ENCODE data around the gene STK16.

Gene STK16

GRCh38 chr2:219280651-219281050 is 35.4 kb downstream of the STK16 start:
- Histone ChIP-seq H3K4me3 (ENCODE audit: low read length) (no peak overlapping the region), H2BK15ac (replicated peaks; ENCODE audit: low read depth) (no peak overlapping the region), H3K79me2 (ENCODE audit: control insufficient read depth, insufficient read depth, low read length) (no peaks in the 10 kb centered on the region), H3K4me2 (ENCODE audit: low read length) (no peak overlapping the region), H3K79me1 (ENCODE audit: low read length) (no peaks in the 10 kb centered on the region), H3K9ac (ENCODE audit: low read length) (peak overlapping the region; percentile 74), H3K27ac (ENCODE audit: low read depth, low read length) (peak overlapping the region; percentile 99), H2BK120ac (ENCODE audit: low read depth, low read length) (peak overlapping the region; percentile 19), H3K4ac (ENCODE audit: low read depth, low read length) (no peak overlapping the region), H4K8ac (ENCODE audit: low read depth, low read length) (no peak overlapping the region), H3K23ac (ENCODE audit: low read length) (no peak overlapping the region), H3K27me3 (ENCODE audit: insufficient read depth, low read length, poor library complexity) (no peaks in the 10 kb centered on the region), H3K4me1 (ENCODE audit: control insufficient read depth, low read depth, low read length) (peaks cover 21% of the 10 kb centered on the region), H2AK5ac (ENCODE audit: low read length) (peak overlapping the region; percentile 2), H4K5ac (ENCODE audit: low read length) (no peak overlapping the region), H3K36me3 (ENCODE audit: control insufficient read depth, insufficient read depth, low read length) (no peaks in the 10 kb centered on the region), H3K56ac (ENCODE audit: low read length) (peak overlapping the region; percentile 87), H2BK5ac (ENCODE audit: low read length) (peak overlapping the region; percentile 28), H3K18ac (ENCODE audit: low read length) (peak overlapping the region; percentile 88)
- DNase-seq: no peak
- WGBS (ENCODE audit: extremely low coverage, insufficient coverage, low lambda C conversion rate): no CpG with 5 or more reads among the region's 4 CpGs

- H2BK15ac ChIP-seq (replicated peaks; ENCODE audit: low read depth): no peak overlapping the region
- H3K4ac ChIP-seq (ENCODE audit: low read depth, low read length): peak overlapping the region; percentile 40
- no peaks in the 10 kb centered on the region for H3K79me1 ChIP-seq (ENCODE audit: low read length)
- H4K5ac ChIP-seq (ENCODE audit: low read length): no peak overlapping the region
- H3K27me3 ChIP-seq (ENCODE audit: insufficient read depth, low read length, poor library complexity): no peaks in the 10 kb centered on the region
- H2AK5ac ChIP-seq (ENCODE audit: low read length): no peak overlapping the region
- peak; percentile 31 for DNase-seq
- H3K9ac ChIP-seq (ENCODE audit: low read length): no peak overlapping the region
- no peaks in the 10 kb centered on the region for H3K36me3 ChIP-seq (ENCODE audit: control insufficient read depth, insufficient read depth, low read length)
- H2BK120ac ChIP-seq (ENCODE audit: low read depth, low read length): no peak overlapping the region
- H2BK5ac ChIP-seq (ENCODE audit: low read length): no peak overlapping the region
- H3K18ac ChIP-seq (ENCODE audit: low read length): no peak overlapping the region
- no peak overlapping the region for H4K8ac ChIP-seq (ENCODE audit: low read depth, low read length)
- H3K4me3 ChIP-seq (ENCODE audit: low read length): no peak overlapping the region
- peaks cover 24% of the 10 kb centered on the region for H3K4me1 ChIP-seq (ENCODE audit: control insufficient read depth, low read depth, low read length)
- H3K56ac ChIP-seq (ENCODE audit: low read length): peak overlapping the region; percentile 3
- WGBS (ENCODE audit: extremely low coverage, insufficient coverage, low lambda C conversion rate): no CpG with 5 or more reads among the region's 8 CpGs
- H3K79me2 ChIP-seq (ENCODE audit: control insufficient read depth, insufficient read depth, low read length): no peaks in the 10 kb centered on the region
- no peak overlapping the region for H3K23ac ChIP-seq (ENCODE audit: low read length)
- H3K27ac ChIP-seq (ENCODE audit: low read depth, low read length): no peak overlapping the region
- H3K4me2 ChIP-seq (ENCODE audit: low read length): no peak overlapping the region
Measured at GRCh38 chr2:219281588-219281987, 36.3 kb downstream of the STK16 start.

- peaks cover 24% of the 10 kb centered on the region for H3K4me1 ChIP-seq (ENCODE audit: control insufficient read depth, low read depth, low read length)
- no peak for DNase-seq
- H3K27me3 ChIP-seq (ENCODE audit: insufficient read depth, low read length, poor library complexity): no peaks in the 10 kb centered on the region
- H4K8ac ChIP-seq (ENCODE audit: low read depth, low read length): no peak overlapping the region
- H2BK15ac ChIP-seq (replicated peaks; ENCODE audit: low read depth): no peak overlapping the region
- H3K79me1 ChIP-seq (ENCODE audit: low read length): no peaks in the 10 kb centered on the region
- no peak overlapping the region for H3K4ac ChIP-seq (ENCODE audit: low read depth, low read length)
- no peak overlapping the region for H3K4me2 ChIP-seq (ENCODE audit: low read length)
- no peak overlapping the region for H2BK120ac ChIP-seq (ENCODE audit: low read depth, low read length)
- H3K36me3 ChIP-seq (ENCODE audit: control insufficient read depth, insufficient read depth, low read length): no peaks in the 10 kb centered on the region
- no peak overlapping the region for H3K23ac ChIP-seq (ENCODE audit: low read length)
- H2BK5ac ChIP-seq (ENCODE audit: low read length): no peak overlapping the region
- no peak overlapping the region for H3K4me3 ChIP-seq (ENCODE audit: low read length)
- no peak overlapping the region for H3K9ac ChIP-seq (ENCODE audit: low read length)
- H3K56ac ChIP-seq (ENCODE audit: low read length): no peak overlapping the region
- no peak overlapping the region for H3K18ac ChIP-seq (ENCODE audit: low read length)
- H2AK5ac ChIP-seq (ENCODE audit: low read length): no peak overlapping the region
- WGBS (ENCODE audit: extremely low coverage, insufficient coverage, low lambda C conversion rate): no CpG with 5 or more reads among the region's 5 CpGs
- no peaks in the 10 kb centered on the region for H3K79me2 ChIP-seq (ENCODE audit: control insufficient read depth, insufficient read depth, low read length)
- no peak overlapping the region for H3K27ac ChIP-seq (ENCODE audit: low read depth, low read length)
- no peak overlapping the region for H4K5ac ChIP-seq (ENCODE audit: low read length)
Measured at GRCh38 chr2:219282375-219282774, 37.1 kb downstream of the STK16 start.

GRCh38 chr2:219282943-219283581 is 37.8 kb downstream of the STK16 start:
- Histone ChIP-seq H3K9ac (ENCODE audit: low read length) (no peak overlapping the region), H3K4me3 (ENCODE audit: low read length) (no peak overlapping the region), H3K27me3 (ENCODE audit: insufficient read depth, low read length, poor library complexity) (no peaks in the 10 kb centered on the region), H3K23ac (ENCODE audit: low read length) (no peak overlapping the region), H3K27ac (ENCODE audit: low read depth, low read length) (no peak overlapping the region), H2BK5ac (ENCODE audit: low read length) (no peak overlapping the region), H2AK5ac (ENCODE audit: low read length) (no peak overlapping the region), H3K79me2 (ENCODE audit: control insufficient read depth, insufficient read depth, low read length) (no peaks in the 10 kb centered on the region), H2BK15ac (replicated peaks; ENCODE audit: low read depth) (no peak overlapping the region), H2BK120ac (ENCODE audit: low read depth, low read length) (no peak overlapping the region), H3K4ac (ENCODE audit: low read depth, low read length) (no peak overlapping the region), H3K4me2 (ENCODE audit: low read length) (no peak overlapping the region), H3K56ac (ENCODE audit: low read length) (no peak overlapping the region), H3K18ac (ENCODE audit: low read length) (no peak overlapping the region), H4K8ac (ENCODE audit: low read depth, low read length) (no peak overlapping the region), H3K4me1 (ENCODE audit: control insufficient read depth, low read depth, low read length) (peaks cover 22% of the 10 kb centered on the region), H3K36me3 (ENCODE audit: control insufficient read depth, insufficient read depth, low read length) (no peaks in the 10 kb centered on the region), H3K79me1 (ENCODE audit: low read length) (no peaks in the 10 kb centered on the region), H4K5ac (ENCODE audit: low read length) (no peak overlapping the region)
- DNase-seq: no peak
- no CpG with 5 or more reads among the region's 17 CpGs for WGBS (ENCODE audit: extremely low coverage, insufficient coverage, low lambda C conversion rate)

- no peak overlapping the region for H3K23ac ChIP-seq (ENCODE audit: low read length)
- no CpG with 5 or more reads among the region's 16 CpGs for WGBS (ENCODE audit: extremely low coverage, insufficient coverage, low lambda C conversion rate)
- H2BK15ac ChIP-seq (replicated peaks; ENCODE audit: low read depth): no peak overlapping the region
- H3K79me2 ChIP-seq (ENCODE audit: control insufficient read depth, insufficient read depth, low read length): no peaks in the 10 kb centered on the region
- DNase-seq: no peak
- H3K36me3 ChIP-seq (ENCODE audit: control insufficient read depth, insufficient read depth, low read length): no peaks in the 10 kb centered on the region
- no peak overlapping the region for H2BK5ac ChIP-seq (ENCODE audit: low read length)
- no peak overlapping the region for H2AK5ac ChIP-seq (ENCODE audit: low read length)
- H3K4me3 ChIP-seq (ENCODE audit: low read length): no peak overlapping the region
- H3K18ac ChIP-seq (ENCODE audit: low read length): no peak overlapping the region
- no peak overlapping the region for H3K27ac ChIP-seq (ENCODE audit: low read depth, low read length)
- H3K9ac ChIP-seq (ENCODE audit: low read length): no peak overlapping the region
- no peak overlapping the region for H2BK120ac ChIP-seq (ENCODE audit: low read depth, low read length)
- H3K4ac ChIP-seq (ENCODE audit: low read depth, low read length): no peak overlapping the region
- H3K27me3 ChIP-seq (ENCODE audit: insufficient read depth, low read length, poor library complexity): no peaks in the 10 kb centered on the region
- H3K4me1 ChIP-seq (ENCODE audit: control insufficient read depth, low read depth, low read length): peaks cover 15% of the 10 kb centered on the region
- H3K56ac ChIP-seq (ENCODE audit: low read length): no peak overlapping the region
- H4K5ac ChIP-seq (ENCODE audit: low read length): no peak overlapping the region
- H3K79me1 ChIP-seq (ENCODE audit: low read length): no peaks in the 10 kb centered on the region
- H3K4me2 ChIP-seq (ENCODE audit: low read length): no peak overlapping the region
- no peak overlapping the region for H4K8ac ChIP-seq (ENCODE audit: low read depth, low read length)
Measured at GRCh38 chr2:219284501-219285372, 39.5 kb downstream of the STK16 start.

Data from mesendoderm (in vitro differentiated cells).